ENCODE data around the gene ARHGAP27. TPM values are rescaled to one million over a fixed set of nuclear protein-coding genes. Genes with fewer than 3 reads are reported as not detected.

The ARHGAP27 gene
- total and polyA plus RNA-seq, 9 of the 15 experiments (the other 6 are each of a cell fraction or from before 2014, with no cell fraction given) = 0.04 to 4.6 (median 2.1) TPM

DNA sequence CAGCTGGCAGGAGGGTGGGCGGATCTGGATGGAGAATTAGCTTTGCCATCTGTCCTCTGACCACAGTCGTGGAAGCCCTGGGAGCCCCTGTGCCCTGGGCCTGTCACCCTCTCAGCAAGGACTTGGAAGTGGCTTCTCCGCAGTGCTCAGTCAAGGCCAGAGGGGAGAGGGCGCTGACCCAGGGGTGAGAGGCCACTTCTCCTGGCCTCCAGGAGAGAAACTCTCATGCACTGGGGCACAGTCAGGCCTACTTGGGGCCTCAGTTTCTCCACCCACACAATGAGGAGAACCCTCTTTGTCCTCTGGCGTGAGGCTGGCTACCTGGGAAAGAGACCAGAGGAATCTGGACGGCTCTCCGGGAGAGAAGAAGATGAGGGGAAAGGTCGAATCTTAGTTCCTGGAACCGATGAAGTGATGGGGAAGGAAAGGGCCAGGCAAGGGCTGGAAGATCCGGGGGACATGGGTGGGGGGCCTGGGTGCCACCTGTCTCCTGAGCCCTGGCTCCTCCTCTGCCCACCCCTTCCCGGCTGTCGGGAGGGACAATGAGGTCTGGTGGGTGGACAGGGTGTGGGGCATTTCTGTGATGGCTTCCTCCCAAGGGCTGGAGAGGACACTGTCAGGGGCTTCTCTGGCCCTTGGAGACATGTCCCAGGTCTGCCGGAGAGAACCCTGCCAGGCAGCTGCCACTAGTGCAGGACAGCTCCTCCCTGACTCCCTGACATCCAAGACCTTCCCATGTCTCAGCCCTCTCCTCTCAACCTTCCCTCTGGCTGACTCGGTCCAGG is 9.0 kb upstream of the ARHGAP27 start:
- ATAC-seq = no peak
- Histone ChIP-seq H3K9ac (ENCODE audit: insufficient read depth in 1 of 2, low read depth in 2 of 2, low read length in 2 of 2) (no peak overlapping the region), H3K4me2 (ENCODE audit: insufficient read depth, low read length) (no peak overlapping the region), H3K4me1 (replicated peaks in 1 of 2; ENCODE audit: control insufficient read depth in 2 of 2, insufficient read depth in 2 of 2, low read length in 2 of 2) (peaks cover 4 to 10% of the 10 kb centered on the region in 2 experiments; a peak in 4 of 5 replicates), H3K27ac (ENCODE audit: extremely low read depth, low read depth, low read length) (no peak overlapping the region), H4K20me1 (replicated peaks; ENCODE audit: control insufficient read depth, insufficient read depth, low read length) (no peaks in the 10 kb centered on the region), H3K27me3 (ENCODE audit: control insufficient read depth in 2 of 2, insufficient read depth in 2 of 2, low read length in 2 of 2) (no peaks in the 10 kb centered on the region), H3K36me3 (ENCODE audit: control insufficient read depth, insufficient read depth, low read length) (0 out of 3 replicates have a peak, but pooled peaks cover 5% of the 10 kb centered on the region), H3K79me2 (ENCODE audit: control insufficient read depth, insufficient read depth, low read length) (no peaks in the 10 kb centered on the region), H3K9me3 (replicated peaks; ENCODE audit: control insufficient read depth, insufficient read depth, low read depth, low read length) (no peaks in the 10 kb centered on the region), H3K9me1 (ENCODE audit: control insufficient read depth, insufficient read depth, low read length) (no peaks in the 10 kb centered on the region), H2AFZ (ENCODE audit: low read depth, low read length) (no peak overlapping the region), H3K4me3 (no peak overlapping the region)
- ChIA-PET POLR2A (interaction anchor here (0.6 kb wide), 1 partner anchor 220 kb away, joined by 4 read pairs; no protein-coding TSS in a partner anchor), CTCF (ENCODE audit: low intra/inter-chr PET ratio) (no interaction called here)
- DNase-seq (ENCODE audit: extremely low read depth in 1 of 4, low spot score in 3 of 4) = no peak
- no TSS peak for BruUV-seq (replicated peaks)
- intact Hi-C loops (cut with micrococcal nuclease) = no loop called here
- no peak for FAIRE-seq
- TF ChIP-seq NCOA4 (IDR thresholded peaks at IDR 0.05; ENCODE audit: partially characterized antibody) = no peak
- TF ChIP-seq PRPF4 (IDR thresholded peaks at IDR 0.05; ENCODE audit: insufficient read depth, low read depth, low read length, poor library complexity, severe bottlenecking) = no peak
- no peak for TF ChIP-seq POLR2A (conservative IDR thresholded peaks at IDR 0.05)
- TF ChIP-seq GTF2A2 (tag; IDR thresholded peaks at IDR 0.05) = no peak
- no peak for TF ChIP-seq ZKSCAN8 (CRISPR knock-in tag; IDR thresholded peaks at IDR 0.05)
- TF ChIP-seq EGR1 (conservative IDR thresholded peaks at IDR 0.05) = no peak
- no peak for TF ChIP-seq ZNF3 (CRISPR knock-in tag; IDR thresholded peaks at IDR 0.05)
- TF ChIP-seq, protein P1, sequence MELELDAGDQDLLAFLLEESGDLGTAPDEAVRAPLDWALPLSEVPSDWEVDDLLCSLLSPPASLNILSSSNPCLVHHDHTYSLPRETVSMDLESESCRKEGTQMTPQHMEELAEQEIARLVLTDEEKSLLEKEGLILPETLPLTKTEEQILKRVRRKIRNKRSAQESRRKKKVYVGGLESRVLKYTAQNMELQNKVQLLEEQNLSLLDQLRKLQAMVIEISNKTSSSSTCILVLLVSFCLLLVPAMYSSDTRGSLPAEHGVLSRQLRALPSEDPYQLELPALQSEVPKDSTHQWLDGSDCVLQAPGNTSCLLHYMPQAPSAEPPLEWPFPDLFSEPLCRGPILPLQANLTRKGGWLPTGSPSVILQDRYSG (tag; conservative IDR thresholded peaks at IDR 0.05; ENCODE audit: low read depth) = no peak
- TF ChIP-seq, protein P2, sequence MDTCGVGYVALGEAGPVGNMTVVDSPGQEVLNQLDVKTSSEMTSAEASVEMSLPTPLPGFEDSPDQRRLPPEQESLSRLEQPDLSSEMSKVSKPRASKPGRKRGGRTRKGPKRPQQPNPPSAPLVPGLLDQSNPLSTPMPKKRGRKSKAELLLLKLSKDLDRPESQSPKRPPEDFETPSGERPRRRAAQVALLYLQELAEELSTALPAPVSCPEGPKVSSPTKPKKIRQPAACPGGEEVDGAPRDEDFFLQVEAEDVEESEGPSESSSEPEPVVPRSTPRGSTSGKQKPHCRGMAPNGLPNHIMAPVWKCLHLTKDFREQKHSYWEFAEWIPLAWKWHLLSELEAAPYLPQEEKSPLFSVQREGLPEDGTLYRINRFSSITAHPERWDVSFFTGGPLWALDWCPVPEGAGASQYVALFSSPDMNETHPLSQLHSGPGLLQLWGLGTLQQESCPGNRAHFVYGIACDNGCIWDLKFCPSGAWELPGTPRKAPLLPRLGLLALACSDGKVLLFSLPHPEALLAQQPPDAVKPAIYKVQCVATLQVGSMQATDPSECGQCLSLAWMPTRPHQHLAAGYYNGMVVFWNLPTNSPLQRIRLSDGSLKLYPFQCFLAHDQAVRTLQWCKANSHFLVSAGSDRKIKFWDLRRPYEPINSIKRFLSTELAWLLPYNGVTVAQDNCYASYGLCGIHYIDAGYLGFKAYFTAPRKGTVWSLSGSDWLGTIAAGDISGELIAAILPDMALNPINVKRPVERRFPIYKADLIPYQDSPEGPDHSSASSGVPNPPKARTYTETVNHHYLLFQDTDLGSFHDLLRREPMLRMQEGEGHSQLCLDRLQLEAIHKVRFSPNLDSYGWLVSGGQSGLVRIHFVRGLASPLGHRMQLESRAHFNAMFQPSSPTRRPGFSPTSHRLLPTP (IDR thresholded peaks at IDR 0.05; ENCODE audit: borderline replicate concordance, extremely low read depth, insufficient read length) = no peak
- TF ChIP-seq SIN3A (IDR thresholded peaks at IDR 0.05; ENCODE audit: borderline replicate concordance in 2 of 2, control insufficient read depth in 1 of 2, low read depth in 2 of 2, low read length in 2 of 2) = no peak
- TF ChIP-seq DPF2 (IDR thresholded peaks at IDR 0.05) = no peak
- no peak for TF ChIP-seq ZNF324 (CRISPR knock-in tag; IDR thresholded peaks at IDR 0.05)
- 54% methylated on average over 12 of the region's 14 CpGs for WGBS (ENCODE audit: insufficient coverage, low coverage, missing lambda C conversion rate)
- in situ Hi-C loops (cut with MboI) = loop anchor here (25.0 kb wide), 1 partner anchor 1071 kb away; the partner anchor contains the start of gene LRRC37A2
